SK-N-MC (cell line): ENCODE data around the gene LRP1B.

ENCODE experiments used
- EZH2 ChIP-seq: fragments of 200-600 bp; sonication (generic); IDR thresholded peaks from one replicate; pipeline ENCODE4 v1.6.1; 2017; ENCODE audit warnings: antibody characterized with exemption
- FOXP2 ChIP-seq: optimal IDR thresholded peaks from 2 replicates; pipeline ENCODE3; 2011; ENCODE audit warnings: mild to moderate bottlenecking, moderate library complexity; ENCODE audit not compliant: insufficient read depth; ENCODE audit errors: extremely low read length, control extremely low read depth
- POLR2AphosphoS5 ChIP-seq: IDR thresholded peaks from 2 replicates; pipeline ENCODE4 v1.6.1; 2012; ENCODE audit warnings: mild to moderate bottlenecking, low read depth, low read length, borderline replicate concordance

DNA sequence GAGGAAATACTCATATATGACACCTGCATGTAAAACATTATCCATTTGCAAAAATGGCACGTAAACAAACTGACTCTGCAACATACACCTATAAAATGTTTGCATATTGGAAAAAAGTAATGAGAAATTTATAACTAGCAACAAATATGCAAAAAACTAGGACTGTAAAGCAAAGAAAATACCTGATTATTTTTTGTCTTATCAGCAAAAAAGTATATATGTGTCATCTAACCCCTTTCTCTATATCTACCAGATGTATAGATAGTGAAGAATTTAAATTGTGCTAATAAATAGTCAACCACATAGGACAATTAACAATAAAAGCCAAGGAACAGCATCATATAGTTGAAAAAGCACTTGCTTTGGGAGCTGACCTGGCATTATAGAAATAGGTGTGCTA, 543.8 kb downstream of the LRP1B start:
- no peak for TF ChIP-seq POLR2AphosphoS5
- no peak for TF ChIP-seq FOXP2
- TF ChIP-seq EZH2, result no peak
